HUES6 (cell line): ENCODE measurements around the gene SPTA1.

Experiments used
- H3K27ac ChIP-seq: 2 replicates; pipeline ENCODE4 v1.7.0; 2013; ENCODE audit warnings: low read depth, mild to moderate bottlenecking, low read length, inconsistent platforms
- H3K27me3 ChIP-seq: 2 replicates; pipeline ENCODE4 v1.6.1; 2013; ENCODE audit warnings: low read length; ENCODE audit not compliant: control insufficient read depth, insufficient read depth
- H3K36me3 ChIP-seq: 2 replicates; pipeline ENCODE4 v1.6.1; 2013; ENCODE audit warnings: low read length; ENCODE audit not compliant: control insufficient read depth, insufficient read depth
- H3K4me1 ChIP-seq: 2 replicates; pipeline ENCODE4 v1.6.1; 2013; ENCODE audit warnings: low read length; ENCODE audit not compliant: control insufficient read depth, insufficient read depth
- H3K4me3 ChIP-seq: 2 replicates; pipeline ENCODE4 v1.5.1; 2013; ENCODE audit warnings: low read depth, low read length
- H3K9ac ChIP-seq: one replicate; pipeline ENCODE4 v1.6.1; 2013; ENCODE audit warnings: mild to moderate bottlenecking, low read length
- H3K9me3 ChIP-seq: 2 replicates; pipeline ENCODE4 v1.6.1; 2013; ENCODE audit warnings: low read depth, low read length; ENCODE audit not compliant: control insufficient read depth, insufficient read depth

SPTA1 gene

DNA sequence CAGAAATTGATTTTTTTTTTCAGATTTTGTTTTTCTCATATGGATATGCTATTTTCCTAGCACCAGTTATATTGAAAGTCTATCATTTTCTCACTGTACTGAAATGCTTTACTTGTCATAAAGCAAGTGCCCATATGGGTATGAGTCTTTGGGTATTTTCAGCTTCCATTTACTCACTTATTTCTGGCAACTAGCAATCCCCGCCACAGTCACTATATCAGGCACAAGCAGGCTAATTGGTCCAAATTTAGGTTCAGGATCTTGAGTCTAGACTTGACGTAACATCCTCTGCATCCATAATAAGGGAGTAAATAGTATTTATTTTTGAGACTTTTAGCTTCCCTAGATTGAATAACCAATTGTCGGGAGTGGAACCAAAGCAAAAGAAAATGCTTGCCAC, 109.0 kb downstream of the SPTA1 start:
- Histone ChIP-seq H3K27me3 (no peaks in the 10 kb centered on the region), H3K27ac (no peak overlapping the region), H3K4me3 (no peak overlapping the region), H3K9ac (no peak overlapping the region), H3K9me3 (no peaks in the 10 kb centered on the region), H3K36me3 (no peaks in the 10 kb centered on the region), H3K4me1 (no peaks in the 10 kb centered on the region)

DNA sequence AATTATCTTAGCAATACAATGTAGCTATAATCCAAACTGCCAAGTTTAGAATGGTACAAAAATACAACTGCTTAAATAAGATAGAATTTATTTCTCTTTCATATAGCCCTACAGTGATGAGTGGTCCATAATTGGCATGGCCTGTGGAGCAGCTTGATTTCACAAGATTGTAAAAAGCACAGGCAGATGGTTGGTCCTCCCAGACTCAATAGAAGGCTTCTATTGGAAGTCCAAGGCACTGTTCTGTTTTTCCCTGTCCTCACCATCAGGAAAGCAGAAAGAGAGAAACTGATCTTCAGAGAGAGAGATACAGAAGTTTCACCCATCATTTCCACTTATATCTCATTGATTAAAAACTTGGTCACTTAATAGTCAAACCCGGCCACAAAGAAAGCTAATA, 114.3 kb downstream of the SPTA1 start:
- no peaks in the 10 kb centered on the region for H3K9me3 ChIP-seq
- H3K36me3 ChIP-seq, result no peaks in the 10 kb centered on the region
- no peaks in the 10 kb centered on the region for H3K4me1 ChIP-seq
- no peak overlapping the region for H3K9ac ChIP-seq
- 0 out of 2 replicates have a peak, but pooled peaks cover 3% of the 10 kb centered on the region for H3K27me3 ChIP-seq
- H3K27ac ChIP-seq, result no peak overlapping the region
- H3K4me3 ChIP-seq, result no peak overlapping the region

DNA sequence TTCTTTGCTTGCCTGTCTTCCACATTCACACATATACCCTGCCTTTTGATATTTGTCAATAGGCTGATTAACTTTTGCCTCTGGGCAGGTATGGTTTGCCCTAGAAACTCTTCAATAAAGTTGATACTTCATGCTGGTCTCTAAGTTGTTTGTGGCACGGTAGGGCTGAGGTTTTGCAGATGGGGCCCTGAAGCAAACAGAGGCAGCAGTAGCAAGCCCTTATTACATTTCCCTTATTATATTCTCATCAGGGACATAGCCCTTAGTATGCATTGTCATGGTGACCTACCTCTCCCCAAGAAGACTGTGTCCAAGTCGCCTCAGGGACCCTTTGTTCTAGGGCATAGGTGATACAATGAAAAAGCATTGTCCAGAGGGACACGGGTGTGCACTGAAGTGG, 116.0 kb downstream of the SPTA1 start, which contains the start of gene OR6P1:
Gene OR6P1, minus strand, starts transcription at position 101 of the 400 bp plus-strand sequence. CDS start 6,976 bp downstream, outside the sequence.
- H3K9ac ChIP-seq, result no peak within 1 kb of the TSS
- H3K27me3 ChIP-seq, result 0 out of 2 replicates have a peak, but pooled peaks cover 3% of the 10 kb centered on the region
- no peaks in the 10 kb centered on the region for H3K36me3 ChIP-seq

DNA sequence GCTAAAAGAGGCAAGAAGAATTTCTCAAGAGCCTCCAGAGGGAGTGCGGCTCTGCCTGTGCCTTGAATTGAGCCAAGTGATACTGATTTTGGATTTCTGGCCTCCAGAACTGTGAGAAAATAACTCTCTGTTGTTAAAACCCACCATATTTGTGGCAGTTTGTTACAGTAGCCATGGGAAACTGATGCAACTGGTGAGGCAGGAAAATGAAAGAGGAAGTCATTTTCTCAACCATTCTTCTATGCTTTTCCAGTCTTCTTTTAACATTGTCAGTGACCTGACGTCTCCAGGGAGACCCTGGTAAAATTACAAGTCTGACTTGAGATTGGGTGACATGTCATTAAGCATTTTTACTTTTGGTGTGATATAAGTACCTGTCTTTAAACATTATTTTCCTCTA, 121.9 kb downstream of the SPTA1 start:
- Histone ChIP-seq H3K4me1 (no peaks in the 10 kb centered on the region), H3K36me3 (no peaks in the 10 kb centered on the region), H3K4me3 (no peak overlapping the region), H3K9ac (no peak overlapping the region), H3K27ac (no peak overlapping the region), H3K27me3 (no peaks in the 10 kb centered on the region), H3K9me3 (no peaks in the 10 kb centered on the region)

More for the DNA sequence above, 116.0 kb downstream of the SPTA1 start, which contains the start of gene OR6P1:
- Histone ChIP-seq H3K9me3 (no peaks in the 10 kb centered on the region), H3K27ac (no peak within 1 kb of the TSS), H3K4me3 (no peak within 1 kb of the TSS), H3K4me1 (no peaks in the 10 kb centered on the region)

DNA sequence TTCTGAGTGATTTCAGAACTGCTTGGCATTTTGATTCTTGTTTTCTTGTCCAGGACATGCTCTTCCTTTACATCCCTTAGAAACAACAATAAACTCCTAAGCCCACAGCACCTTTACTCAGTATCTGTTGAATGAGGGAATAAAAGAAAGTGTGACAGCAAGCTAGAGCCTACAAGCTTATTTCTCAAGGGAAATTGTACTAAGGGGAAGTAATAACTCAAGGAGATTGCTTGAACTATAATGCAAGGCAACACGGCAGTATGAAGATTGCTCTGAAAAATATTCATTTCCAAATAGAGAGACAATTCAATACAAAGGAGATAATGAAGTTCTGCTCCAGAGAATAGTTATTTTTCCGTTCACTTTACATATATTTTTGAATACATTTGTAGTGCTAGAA, 122.7 kb downstream of the SPTA1 start:
- H3K4me1 ChIP-seq, result no peaks in the 10 kb centered on the region
- H3K9ac ChIP-seq, result no peak overlapping the region
- H3K27ac ChIP-seq, result no peak overlapping the region
- H3K9me3 ChIP-seq, result no peaks in the 10 kb centered on the region
- H3K4me3 ChIP-seq, result no peak overlapping the region
- H3K27me3 ChIP-seq, result no peaks in the 10 kb centered on the region
- H3K36me3 ChIP-seq, result no peaks in the 10 kb centered on the region
